ENCODE measurements around the gene URI1.
"Not testable (repeated sequence)": the region's sequence is repeated elsewhere in the genome, so short reads cannot be mapped to it uniquely, and the experiment has no call there.

Gene URI1

DNA sequence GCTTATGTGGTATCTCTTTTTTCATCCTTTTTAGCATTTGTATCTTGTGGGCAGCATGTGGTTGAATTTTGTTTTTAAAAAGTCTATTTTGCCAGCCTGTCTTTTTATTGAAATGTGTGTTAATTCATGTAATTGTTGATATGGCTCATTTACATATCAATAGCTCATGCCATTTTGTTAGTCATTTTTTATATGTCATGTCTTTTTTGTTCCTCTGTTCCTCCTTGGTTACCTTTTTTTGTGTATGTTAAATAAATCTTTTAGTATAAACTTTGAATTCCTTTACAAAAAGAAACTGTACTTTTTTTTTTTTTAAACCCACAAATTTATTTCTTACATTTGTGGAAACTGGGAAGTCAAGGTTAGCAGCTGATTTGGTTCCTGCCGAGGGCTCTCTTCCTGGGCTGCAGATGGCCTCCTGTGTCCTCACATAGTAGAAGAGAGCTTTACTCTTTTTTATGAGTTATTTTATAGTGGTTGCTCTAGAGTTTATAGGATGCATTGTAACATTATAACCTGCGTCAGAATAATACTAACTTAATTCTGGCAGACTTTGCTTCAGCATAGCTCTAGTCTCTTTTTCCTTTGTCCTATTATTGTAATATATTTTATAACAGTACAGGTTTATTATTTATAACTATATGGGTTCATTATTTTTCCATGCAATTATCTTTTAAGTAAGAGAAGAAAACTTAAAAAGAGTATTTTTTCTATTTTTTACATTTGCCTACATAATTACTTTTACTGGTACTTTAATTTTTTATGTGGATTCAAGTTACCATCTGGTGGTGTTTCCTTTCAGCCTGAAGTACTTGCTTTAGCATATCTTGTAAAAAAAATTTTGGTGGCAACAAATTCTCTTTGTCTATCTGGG, 86.3 kb downstream of the URI1 start:
- no peak for DNase-seq

GRCh38 chr19:30028992-30029343, 86.9 kb downstream of the URI1 start:
- DNase-seq, result no peak

GRCh38 chr19:30029721-30030510, 87.9 kb downstream of the URI1 start:
- DNase-seq, result no peak

- no peak for DNase-seq
Measured at GRCh38 chr19:30034321-30034720, 92.3 kb downstream of the URI1 start.

DNA sequence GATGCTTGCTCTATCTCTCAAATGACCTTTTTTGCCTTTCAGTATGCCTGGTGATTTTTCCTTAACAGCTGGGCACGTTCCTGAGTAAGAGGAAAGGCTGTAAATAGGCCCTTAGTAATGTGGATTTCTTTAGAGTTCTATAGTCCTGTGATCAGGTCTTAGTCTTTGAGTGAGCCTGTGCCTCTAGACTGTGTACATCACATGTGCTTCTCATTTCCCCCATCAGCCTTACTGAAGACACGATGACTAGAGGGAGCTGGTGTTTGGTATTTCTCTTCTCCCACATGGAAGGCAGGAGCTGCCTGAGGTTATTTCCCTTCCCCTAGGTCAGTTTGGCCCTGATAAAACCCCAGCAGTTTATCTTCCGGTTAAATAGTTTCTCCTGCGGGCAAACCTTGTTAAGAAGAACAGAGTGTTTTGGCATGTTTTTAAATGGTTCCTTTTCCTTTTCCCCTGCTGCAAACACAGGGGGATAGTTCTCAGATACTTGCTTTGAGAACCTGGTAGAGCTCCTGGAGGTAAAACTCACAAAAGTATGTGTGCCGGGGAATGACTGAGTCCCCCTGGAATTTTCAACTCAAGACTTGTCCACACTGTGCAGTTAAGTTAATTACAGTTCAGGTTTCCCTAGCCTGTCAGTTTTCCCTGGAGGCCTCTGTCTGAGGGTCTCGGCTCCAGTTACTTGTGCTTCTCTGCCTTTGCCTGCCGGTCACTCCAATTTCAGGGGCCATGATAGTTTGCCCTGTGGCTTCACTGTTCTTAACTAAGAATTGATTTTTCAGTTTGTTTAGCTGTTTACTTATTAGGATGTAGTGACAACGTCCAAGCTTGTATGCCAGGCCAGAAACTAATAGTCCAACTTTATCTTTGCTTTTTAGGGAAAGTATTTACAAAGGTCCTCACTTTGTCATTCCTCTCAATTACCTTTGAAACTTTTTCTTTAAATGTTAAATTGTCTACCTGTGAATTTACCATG, 94.4 kb downstream of the URI1 start:
- DNase-seq, result no peak

GRCh38 chr19:30037835-30038234, 95.8 kb downstream of the URI1 start:
- DNase-seq, result no peak

DNA sequence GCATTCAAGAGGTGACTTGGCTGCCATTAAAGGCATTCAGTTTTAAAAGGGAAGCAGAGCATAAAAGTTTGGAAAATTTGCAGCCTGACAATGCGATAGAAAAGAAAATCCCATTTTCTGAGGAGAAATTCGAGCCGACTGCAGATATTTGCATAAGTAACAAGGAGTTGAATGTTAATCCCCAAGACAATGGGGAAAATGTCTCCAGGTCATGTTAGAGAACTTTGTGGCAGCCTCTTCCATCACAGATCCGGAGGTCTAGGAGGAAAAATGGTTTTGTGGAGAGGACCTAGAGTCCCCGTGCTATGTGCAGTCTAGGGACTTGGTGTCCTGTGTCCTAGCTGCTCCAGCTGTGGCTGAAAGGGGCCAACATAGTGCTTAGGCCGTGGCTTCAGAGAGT, 99.9 kb downstream of the URI1 start:
- not testable (repeated sequence) for DNase-seq

DNA sequence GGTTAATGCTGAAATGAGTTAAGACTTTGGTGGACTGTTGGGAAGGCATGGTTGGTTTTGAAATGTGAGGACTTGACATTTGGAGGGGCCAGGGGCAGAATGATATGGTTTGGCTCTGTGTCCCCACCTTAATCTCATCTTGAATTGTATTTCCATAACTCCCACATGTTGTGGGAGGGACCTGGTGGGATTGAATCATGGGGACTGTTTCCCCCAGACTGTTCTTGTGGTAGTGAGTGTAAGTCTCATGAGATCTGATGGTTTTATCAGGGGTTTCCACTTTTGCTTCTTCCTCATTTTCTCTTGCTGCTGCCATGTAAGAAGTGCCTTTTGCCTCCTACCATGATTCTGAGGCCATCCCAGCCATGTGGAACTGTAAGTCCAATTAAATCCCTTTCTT, 101.0 kb downstream of the URI1 start:
- not testable (repeated sequence) for DNase-seq

GRCh38 chr19:30044273-30045248, 102.5 kb downstream of the URI1 start:
- DNase-seq, result no peak

GRCh38 chr19:30046522-30046921, 104.5 kb downstream of the URI1 start:
- no peak for DNase-seq

DNA sequence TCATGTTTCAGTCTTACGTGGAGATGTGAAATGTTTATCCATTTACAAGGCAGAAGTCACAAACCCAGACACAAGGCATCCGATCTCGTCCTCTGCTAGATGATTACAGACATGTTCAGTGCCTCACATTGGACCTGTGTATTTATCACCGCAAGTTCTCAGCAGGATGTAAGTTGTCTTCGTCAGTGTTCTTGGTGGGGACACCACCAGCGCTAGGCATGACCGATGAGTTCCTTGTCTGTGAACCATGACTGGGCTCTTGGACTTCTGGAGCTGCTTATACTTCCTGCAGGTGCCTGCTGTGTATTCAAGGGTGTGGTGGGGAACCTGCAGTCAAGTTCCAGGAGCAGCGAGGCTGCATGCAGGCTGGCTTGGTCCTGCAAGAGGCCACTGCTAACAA, 105.4 kb downstream of the URI1 start:
- DNase-seq, result no peak

DNA sequence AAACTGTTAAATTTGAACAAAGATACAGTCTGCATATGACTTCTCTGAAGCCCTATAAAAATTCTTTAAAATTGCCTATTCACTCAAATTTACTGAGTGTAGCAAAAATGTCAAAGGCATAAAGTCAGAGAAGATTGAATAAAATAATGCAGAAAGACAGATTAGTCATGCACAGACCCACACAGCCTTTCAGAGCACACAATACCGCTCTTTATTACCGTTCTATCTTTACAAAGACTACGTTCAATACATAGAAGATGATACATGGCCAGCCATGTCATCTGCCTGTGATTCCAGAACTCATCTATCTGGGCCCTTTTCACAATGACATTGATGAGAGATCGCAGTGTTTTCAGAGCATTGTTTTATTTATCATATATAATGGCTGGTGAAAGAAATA, 107.2 kb downstream of the URI1 start:
- DNase-seq, result no peak

DNA sequence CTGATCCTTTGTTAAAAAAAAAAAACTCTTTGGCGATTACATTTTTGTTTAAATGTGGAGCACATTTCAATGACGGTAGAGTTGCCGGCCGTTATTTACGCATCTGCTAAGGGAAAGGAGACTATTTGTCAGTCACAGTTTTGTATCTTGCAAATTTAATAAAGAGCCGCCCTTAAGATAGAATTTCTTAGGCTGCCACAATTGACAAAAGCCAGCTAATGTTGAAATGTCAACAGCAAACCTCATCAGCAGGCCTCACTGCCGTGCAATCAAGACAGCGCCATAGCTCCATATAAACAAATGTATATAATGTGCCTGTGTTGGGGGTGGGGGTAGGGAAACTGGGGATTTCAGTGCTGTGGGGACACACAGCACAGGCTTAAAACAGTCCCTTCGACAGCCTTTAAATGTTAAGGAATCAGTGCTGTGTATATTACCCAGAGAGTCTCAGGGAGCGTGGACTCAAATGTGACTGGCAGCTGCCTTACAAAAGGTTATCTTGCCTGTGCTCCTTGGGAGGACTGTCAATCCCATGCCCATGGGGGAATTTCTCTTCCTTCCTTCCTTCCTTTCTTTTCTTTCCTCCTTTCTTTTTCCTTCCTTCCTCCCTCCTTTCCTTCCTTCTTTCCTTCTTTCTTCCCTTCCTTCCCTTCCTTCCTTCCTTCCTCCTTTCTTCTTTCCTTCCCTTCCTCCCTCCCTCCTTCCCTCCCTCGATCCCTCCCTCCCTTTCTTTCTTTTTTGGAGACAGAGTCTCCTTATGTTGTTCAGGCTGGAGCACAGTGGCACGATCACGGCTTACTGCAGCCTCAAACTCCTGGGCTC, 108.0 kb downstream of the URI1 start:
- DNase-seq, result no peak

DNA sequence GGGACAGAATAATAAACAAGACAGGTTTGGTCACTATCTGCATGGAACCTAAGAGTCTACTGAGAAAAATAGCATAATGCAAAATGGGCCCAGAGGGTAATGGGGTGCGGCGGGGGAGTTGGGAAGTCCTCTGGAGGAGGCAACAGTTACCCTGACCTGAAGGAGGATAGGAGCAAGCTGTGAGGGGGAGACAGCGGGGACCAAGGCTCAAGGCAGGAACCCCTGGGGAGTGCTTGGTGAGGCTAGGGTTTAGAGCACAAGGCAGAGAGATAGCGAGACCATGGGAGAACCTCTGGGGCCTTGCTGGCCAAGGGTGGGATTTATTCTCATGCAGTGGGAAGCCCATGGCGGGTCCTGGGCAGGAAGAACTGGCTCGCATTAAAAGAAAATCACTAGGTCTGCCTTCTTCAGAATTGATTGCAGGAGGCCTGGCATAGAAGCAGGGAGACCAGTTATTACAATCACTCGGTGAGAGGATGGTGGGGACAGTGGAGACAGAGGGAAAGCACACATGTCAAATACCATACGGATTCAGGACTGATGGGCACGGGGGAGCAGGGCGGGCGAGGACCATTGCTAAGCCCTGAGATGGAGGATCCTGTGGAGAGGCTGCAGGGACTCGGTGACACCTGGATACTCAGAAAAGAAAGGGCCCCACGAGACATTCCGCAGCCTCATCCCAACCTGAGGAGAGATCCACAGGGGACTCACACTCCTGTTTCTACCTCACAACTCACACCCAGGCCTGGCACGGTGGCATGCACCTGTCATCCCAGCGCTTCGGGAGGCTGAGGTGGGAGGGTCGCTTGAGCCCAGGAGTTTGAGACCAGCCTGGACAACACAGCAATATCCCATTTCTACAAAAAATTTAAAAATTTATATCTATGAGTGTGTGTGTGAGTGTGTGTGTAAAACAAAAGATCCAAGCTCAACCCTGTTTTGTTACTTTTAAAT, 110.4 kb downstream of the URI1 start:
- DNase-seq, result no peak

- DNase-seq, result no peak
Measured at GRCh38 chr19:30053558-30053957, 111.5 kb downstream of the URI1 start.

- DNase-seq, result no peak
Measured at GRCh38 chr19:30054210-30054609, 112.2 kb downstream of the URI1 start.

DNA sequence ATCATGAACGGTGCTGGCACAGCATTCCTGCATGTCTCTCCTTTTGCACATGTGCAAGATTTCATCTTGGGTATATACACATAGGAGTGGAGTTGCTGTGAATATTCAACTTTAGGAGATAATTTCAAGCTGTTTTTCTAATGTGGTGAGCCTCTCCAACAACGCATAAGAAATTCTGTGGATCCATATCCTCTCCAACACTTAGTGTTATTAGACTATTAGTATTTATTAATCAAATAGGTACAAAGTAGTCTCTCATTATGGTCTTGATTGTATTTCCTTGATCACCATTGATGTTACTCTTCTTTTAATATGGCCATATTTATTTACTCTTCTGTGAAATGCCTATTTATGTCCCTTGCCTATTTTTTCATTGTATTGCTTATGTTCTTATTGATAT, 114.5 kb downstream of the URI1 start:
- no peak for DNase-seq

DNA sequence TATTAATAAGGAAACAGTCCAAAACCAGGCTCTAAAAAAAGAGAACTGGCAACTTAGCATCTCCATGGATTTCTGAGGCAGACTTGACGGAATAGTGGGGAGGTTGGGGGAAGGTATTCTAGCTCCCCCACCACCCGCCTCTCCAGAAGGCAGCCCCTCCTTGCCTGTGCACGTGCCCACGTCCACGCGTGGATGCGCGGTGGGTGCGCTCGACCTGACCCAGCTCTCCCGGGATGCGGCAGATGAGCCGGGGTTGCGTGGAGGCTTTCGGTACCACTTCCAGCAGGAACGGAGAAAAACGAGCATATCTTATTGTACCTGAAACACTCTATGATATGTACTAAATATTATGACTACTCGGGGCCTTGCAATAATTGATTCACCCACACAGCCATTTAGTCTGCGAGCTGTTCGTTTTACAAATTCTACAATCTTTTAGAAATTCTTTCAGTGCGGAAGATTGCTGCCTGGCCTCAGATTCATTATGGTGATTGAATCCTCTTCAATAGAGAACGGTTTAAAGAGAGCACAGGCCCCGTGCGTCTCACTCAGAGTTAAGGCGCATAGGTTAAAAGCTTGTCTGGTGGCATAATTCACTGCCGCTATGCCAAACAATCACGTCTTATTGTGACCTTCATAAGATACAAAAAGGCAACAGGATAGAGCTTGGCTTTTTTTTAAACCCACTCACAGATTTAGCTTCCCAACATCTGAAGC, 117.9 kb downstream of the URI1 start:
- DNase-seq, result no peak

All from NCI-H2029 treated with DMSO at 0.1 percent for 48 hours (cell line).